DND-41 (cell line): ENCODE data around the gene GRIN3B.
A peak's percentile ranks its signal among the peaks of the same experiment; 100 is the strongest.

Source experiments
- ATAC-seq: fragments of 200-7000 bp; cut with Tn5 transposase; 3 replicates; pipeline ENCODE4 v1.9.1; 2021; ENCODE audit warnings: low read depth; ENCODE audit not compliant: insufficient read depth
- DNase-seq: peaks from one replicate; pipeline ENCODE4 v3.0.0-alpha.2; 2020
- H2AFZ ChIP-seq: 2 replicates; pipeline ENCODE4 v1.6.0; 2012; ENCODE audit warnings: low read depth, low read length
- H3K27ac ChIP-seq: 2 replicates; pipeline ENCODE4 v1.5.1; 2012; ENCODE audit warnings: low read length, inconsistent platforms
- H3K27me3 ChIP-seq: fragments of 200-600 bp; sonication (generic); 2 replicates; pipeline ENCODE4 v1.6.0; 2012; ENCODE audit warnings: low read length, mild to moderate bottlenecking, inconsistent platforms; ENCODE audit not compliant: insufficient read depth, poor library complexity
- H3K36me3 ChIP-seq: 2 replicates; pipeline ENCODE4 v1.5.1; 2012; ENCODE audit warnings: low read length, inconsistent platforms; ENCODE audit not compliant: insufficient read depth
- H3K4me1 ChIP-seq: 2 replicates; pipeline ENCODE4 v1.5.1; 2012; ENCODE audit warnings: mild to moderate bottlenecking, low read length; ENCODE audit not compliant: insufficient read depth
- H3K4me2 ChIP-seq: 2 replicates; pipeline ENCODE4 v1.6.0; 2012; ENCODE audit warnings: mild to moderate bottlenecking, moderate library complexity, low read length, inconsistent platforms; ENCODE audit not compliant: insufficient read depth
- H3K4me3 ChIP-seq, 2 experiments: fragments of 200-600 bp in 1 of 2; shearing (Covaris generic) in 1 of 2; 2 replicates each; pipeline ENCODE4 v1.5.1; 2012 to 2016; ENCODE audit warnings: inconsistent platforms in 2 of 2, low read length in 2 of 2, mild to moderate bottlenecking in 2 of 2, low read depth in 1 of 2, moderate library complexity in 1 of 2
- H3K79me2 ChIP-seq: 2 replicates; pipeline ENCODE4 v1.6.0; 2012; ENCODE audit warnings: low read length, inconsistent platforms; ENCODE audit not compliant: insufficient read depth
- H3K9ac ChIP-seq: 2 replicates; pipeline ENCODE4 v1.6.0; 2012; ENCODE audit warnings: low read depth, mild to moderate bottlenecking, inconsistent platforms, low read length, moderate library complexity
- H3K9me3 ChIP-seq: 2 replicates; pipeline ENCODE4 v1.5.1; 2012; ENCODE audit warnings: low read length, moderate library complexity, mild to moderate bottlenecking, inconsistent platforms; ENCODE audit not compliant: insufficient read depth, severe bottlenecking
- H4K20me1 ChIP-seq: 2 replicates; pipeline ENCODE4 v1.6.0; 2012; ENCODE audit warnings: low read length; ENCODE audit not compliant: insufficient read depth
- CTCF ChIP-seq: IDR thresholded peaks from 2 replicates; pipeline ENCODE4 v1.5.1; 2012; ENCODE audit warnings: borderline replicate concordance, low read length, moderate library complexity, mild to moderate bottlenecking; ENCODE audit not compliant: poor library complexity, severe bottlenecking; ENCODE audit errors: extremely low read depth
- EZH2 ChIP-seq: IDR thresholded peaks from 3 replicates; pipeline ENCODE4 v1.6.1; 2012; ENCODE audit warnings: borderline replicate concordance, low read depth, mild to moderate bottlenecking, moderate library complexity, low read length, inconsistent platforms; ENCODE audit not compliant: severe bottlenecking

Gene GRIN3B

GRCh38 chr19:1049800-1050199, 49.6 kb downstream of the GRIN3B start:
- Histone ChIP-seq H4K20me1 (no peaks in the 10 kb centered on the region), H3K4me2 (no peak overlapping the region), H2AFZ (no peak overlapping the region), H3K4me1 (no peaks in the 10 kb centered on the region), H3K27me3 (no peaks in the 10 kb centered on the region), H3K27ac (no peak overlapping the region), H3K4me3 (no peak overlapping the region), H3K36me3 (peaks cover 14% of the 10 kb centered on the region), H3K9me3 (no peaks in the 10 kb centered on the region), H3K9ac (no peak overlapping the region), H3K79me2 (no peaks in the 10 kb centered on the region)
- peak; percentile 51; the same call in 2 of the 3 replicates for ATAC-seq
- DNase-seq: no peak
- TF ChIP-seq EZH2 (no peak), CTCF (no peak)

GRCh38 chr19:1050989-1051788, 51.0 kb downstream of the GRIN3B start:
- no peak overlapping the region for H3K9ac ChIP-seq
- H3K9me3 ChIP-seq: peaks cover 6% of the 10 kb centered on the region
- no peaks in the 10 kb centered on the region for H4K20me1 ChIP-seq
- H2AFZ ChIP-seq: no peak overlapping the region
- DNase-seq: no peak
- H3K36me3 ChIP-seq: peaks cover 23% of the 10 kb centered on the region
- no peak overlapping the region for H3K4me2 ChIP-seq
- H3K27ac ChIP-seq: no peak overlapping the region
- TF ChIP-seq CTCF (no peak), EZH2 (no peak)
- no peaks in the 10 kb centered on the region for H3K27me3 ChIP-seq
- no peak for ATAC-seq
- no peaks in the 10 kb centered on the region for H3K79me2 ChIP-seq
- H3K4me3 ChIP-seq: no peak overlapping the region
- H3K4me1 ChIP-seq: no peaks in the 10 kb centered on the region

- Histone ChIP-seq H3K4me3 (no peak overlapping the region), H2AFZ (no peak overlapping the region), H3K4me2 (no peak overlapping the region), H3K9ac (no peak overlapping the region), H3K27ac (no peak overlapping the region), H3K27me3 (no peaks in the 10 kb centered on the region), H3K36me3 (peaks cover 29% of the 10 kb centered on the region), H3K9me3 (peaks cover 12% of the 10 kb centered on the region), H4K20me1 (no peaks in the 10 kb centered on the region), H3K4me1 (no peaks in the 10 kb centered on the region), H3K79me2 (no peaks in the 10 kb centered on the region)
- no peak for ATAC-seq
- TF ChIP-seq EZH2: no peak
- no peak for TF ChIP-seq CTCF
- no peak for DNase-seq
Measured at GRCh38 chr19:1051791-1052190, 51.6 kb downstream of the GRIN3B start.
